Gastrocnemius medialis (tissue), 4 donors: Measurements from ENCODE around the gene ARHGAP42. TPM values are rescaled to one million over a fixed set of nuclear protein-coding genes. Genes with fewer than 3 reads are reported as not detected.
A peak's percentile ranks its signal among the peaks of the same experiment; 100 is the strongest.
"Not testable (repeated sequence)": the region's sequence is repeated elsewhere in the genome, so short reads cannot be mapped to it uniquely, and the experiment has no call there.

ENCODE experiments used
- ATAC-seq, 2 donors: fragments of 150-250 bp; one replicate each; pipeline ENCODE4 v1.9.1; 2016
- DNase-seq, 2 donors: peaks; one replicate each; pipeline ENCODE4 v3.0.0-alpha.2; 2019
- H3K27ac ChIP-seq, 4 donors: fragments of 200-600 bp; sonication (generic); 1 replicate in 1 of 4; 2 replicates in 3 of 4; pipeline ENCODE4 v1.5.1; 2016 to 2018; ENCODE audit warnings: mild to moderate bottlenecking in 2 of 4, moderate library complexity in 1 of 4
- H3K27me3 ChIP-seq, 3 donors: fragments of 200-600 bp; sonication (generic) in 2 of 3; 1 replicate in 1 of 3; 2 replicates in 2 of 3; pipeline versions ENCODE4 v1.5.1 to v1.6.0; 2016 to 2019; ENCODE audit warnings: mild to moderate bottlenecking in 1 of 3, moderate library complexity in 1 of 3
- H3K36me3 ChIP-seq, 2 donors: fragments of 200-600 bp; sonication (generic) in 1 of 2; one replicate each; pipeline ENCODE4 v1.5.1; 2017 to 2018
- H3K4me1 ChIP-seq, 2 donors: fragments of 200-600 bp; sonication (generic) in 1 of 2; one replicate each; pipeline ENCODE4 v1.5.1; 2016 to 2017; ENCODE audit warnings: mild to moderate bottlenecking in 2 of 2
- H3K4me3 ChIP-seq, 4 donors: fragments of 200-600 bp; sonication (generic) in 3 of 4; 1 replicate in 1 of 4; 2 replicates in 3 of 4; pipeline ENCODE4 v1.5.1; 2016 to 2019; ENCODE audit warnings: mild to moderate bottlenecking in 2 of 4
- H3K9me3 ChIP-seq, 3 donors: fragments of 200-600 bp; sonication (generic) in 2 of 3; 1 replicate in 1 of 3; 2 replicates in 2 of 3; pipeline ENCODE4 v1.5.1; 2016 to 2019
- POLR2A ChIP-seq, 2 donors: fragments of 450-650 bp; IDR thresholded peaks; one replicate each; pipeline ENCODE4 v1.6.1; 2017; ENCODE audit warnings: antibody characterized with exemption in 2 of 2, mild to moderate bottlenecking in 2 of 2, moderate library complexity in 2 of 2
- in situ Hi-C, 4 donors: fragments of 200-750 bp; cut with MboI; loops; one replicate each; pipeline versions ENCODE4 v1.15.0 to v1.8.0; 2017; ENCODE audit warnings: low sequenced_read_pairs in 4 of 4
- intact Hi-C: fragments of 100-400 bp; cut with DNase I; formaldehyde crosslinking; loops from one replicate; pipeline ENCODE4 v1.15.1; 2023; ENCODE audit warnings: low total_unique reads
- total RNA-seq, 4 donors: library from RNA; depleted of rRNA; stranded (reverse); fragments of >200 nt; gene quantifications; one replicate each; pipeline versions ENCODE4 v1.1.0 to v1.2.3, GENCODE V29; 2016
- TF ChIP-seq, protein P1 (sequence below), 5 experiments: fragments of 450-650 bp in 3 of 5; fragments of 200-600 bp in 2 of 5; sonication (generic) in 2 of 5; IDR thresholded peaks in 4 of 5; conservative IDR thresholded peaks in 1 of 5; 1 replicate in 4 of 5; 2 replicates in 1 of 5; pipeline ENCODE4 v1.5.1; 2016 to 2019; ENCODE audit warnings: antibody characterized with exemption in 5 of 5, mild to moderate bottlenecking in 3 of 5, moderate library complexity in 3 of 5

The ARHGAP42 gene
- total RNA-seq, 4 donors from 2014 or later: 6.0 to 13.9 (median 10.2) TPM

DNA sequence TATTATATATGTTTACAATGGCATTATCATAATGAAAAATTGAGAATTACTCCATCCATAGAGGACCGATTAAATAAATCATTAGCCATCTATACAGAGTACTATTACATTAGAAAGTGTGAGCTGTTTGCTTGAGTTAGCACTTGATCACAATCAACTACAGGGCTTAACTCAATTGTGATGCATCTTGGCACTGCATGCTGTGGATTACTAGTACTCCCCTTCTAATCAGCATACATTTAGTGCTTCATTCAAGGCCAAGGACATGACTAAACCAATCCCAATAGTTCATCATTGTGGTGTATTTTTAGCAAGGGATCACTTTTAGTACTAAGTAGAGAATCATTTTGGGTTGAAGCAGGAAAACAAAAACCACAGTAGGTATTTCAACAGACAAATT lies 23.5 kb upstream of the ARHGAP42 start:
- no peak for ATAC-seq
- Histone ChIP-seq H3K36me3 (no peaks in the 10 kb centered on the region), H3K4me1 (no peaks in the 10 kb centered on the region), H3K27me3 (no peaks in the 10 kb centered on the region), H3K27ac (no peak overlapping the region), H3K4me3 (no peak overlapping the region), H3K9me3 (no peaks in the 10 kb centered on the region)
- TF ChIP-seq, protein P1, sequence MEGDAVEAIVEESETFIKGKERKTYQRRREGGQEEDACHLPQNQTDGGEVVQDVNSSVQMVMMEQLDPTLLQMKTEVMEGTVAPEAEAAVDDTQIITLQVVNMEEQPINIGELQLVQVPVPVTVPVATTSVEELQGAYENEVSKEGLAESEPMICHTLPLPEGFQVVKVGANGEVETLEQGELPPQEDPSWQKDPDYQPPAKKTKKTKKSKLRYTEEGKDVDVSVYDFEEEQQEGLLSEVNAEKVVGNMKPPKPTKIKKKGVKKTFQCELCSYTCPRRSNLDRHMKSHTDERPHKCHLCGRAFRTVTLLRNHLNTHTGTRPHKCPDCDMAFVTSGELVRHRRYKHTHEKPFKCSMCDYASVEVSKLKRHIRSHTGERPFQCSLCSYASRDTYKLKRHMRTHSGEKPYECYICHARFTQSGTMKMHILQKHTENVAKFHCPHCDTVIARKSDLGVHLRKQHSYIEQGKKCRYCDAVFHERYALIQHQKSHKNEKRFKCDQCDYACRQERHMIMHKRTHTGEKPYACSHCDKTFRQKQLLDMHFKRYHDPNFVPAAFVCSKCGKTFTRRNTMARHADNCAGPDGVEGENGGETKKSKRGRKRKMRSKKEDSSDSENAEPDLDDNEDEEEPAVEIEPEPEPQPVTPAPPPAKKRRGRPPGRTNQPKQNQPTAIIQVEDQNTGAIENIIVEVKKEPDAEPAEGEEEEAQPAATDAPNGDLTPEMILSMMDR (IDR thresholded peaks at IDR 0.05 in 4 of 5, conservative IDR thresholded peaks at IDR 0.05 in 1 of 5): no peak
- TF ChIP-seq POLR2A (IDR thresholded peaks at IDR 0.05): no peak
- in situ Hi-C loops (no loop called here), intact Hi-C loops (no loop called here)
- no peak for DNase-seq

DNA sequence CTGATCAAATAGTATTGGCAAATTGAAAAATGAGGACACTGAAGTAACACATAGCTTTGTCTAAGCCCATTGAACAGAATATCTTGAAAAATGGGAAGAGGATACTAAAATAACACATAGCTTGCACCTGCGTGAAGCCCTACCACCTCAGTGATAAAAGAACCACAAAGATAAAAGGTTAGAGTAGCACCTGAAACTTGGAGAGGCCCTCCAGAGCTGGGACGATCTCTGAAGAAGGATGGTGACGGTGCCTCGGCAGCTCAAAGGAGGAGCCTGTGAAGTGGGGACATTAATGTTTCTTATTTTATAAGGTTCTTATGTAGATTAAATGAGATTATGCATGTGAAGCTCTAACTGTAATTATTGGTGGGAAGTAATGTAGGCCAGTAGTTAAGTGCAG lies 23.1 kb upstream of the ARHGAP42 start:
- ATAC-seq (no peak), DNase-seq (no peak)
- in situ Hi-C loops: no loop called here
- H3K4me3 ChIP-seq: no peak overlapping the region
- H3K36me3 ChIP-seq: no peaks in the 10 kb centered on the region
- H3K4me1 ChIP-seq: no peaks in the 10 kb centered on the region
- H3K27ac ChIP-seq: no peak overlapping the region
- intact Hi-C loops: no loop called here
- no peaks in the 10 kb centered on the region for H3K27me3 ChIP-seq
- TF ChIP-seq POLR2A (IDR thresholded peaks at IDR 0.05): no peak
- TF ChIP-seq, protein P1 (IDR thresholded peaks at IDR 0.05 in 4 of 5, conservative IDR thresholded peaks at IDR 0.05 in 1 of 5): no peak
- H3K9me3 ChIP-seq: no peaks in the 10 kb centered on the region

DNA sequence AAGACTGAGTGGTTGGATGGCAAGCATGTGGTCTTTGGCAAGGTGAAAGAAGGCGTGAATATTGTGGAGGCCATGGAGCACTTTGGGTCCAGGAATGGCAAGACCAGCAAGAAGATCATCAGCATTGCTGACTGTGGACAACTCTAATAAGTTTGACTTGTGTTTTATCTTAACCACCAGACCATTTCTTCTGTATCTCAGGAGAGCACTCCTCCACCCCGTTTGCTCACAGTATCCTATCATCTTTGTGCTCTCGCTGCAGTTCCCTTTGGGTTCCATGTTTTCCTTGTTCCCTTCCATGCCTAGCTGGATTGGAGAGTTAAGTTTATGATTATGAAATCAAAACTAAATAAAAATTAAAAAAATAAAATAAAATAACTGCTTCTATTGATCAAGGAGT lies 20.3 kb upstream of the ARHGAP42 start:
- intact Hi-C loops: not testable (repeated sequence)

DNA sequence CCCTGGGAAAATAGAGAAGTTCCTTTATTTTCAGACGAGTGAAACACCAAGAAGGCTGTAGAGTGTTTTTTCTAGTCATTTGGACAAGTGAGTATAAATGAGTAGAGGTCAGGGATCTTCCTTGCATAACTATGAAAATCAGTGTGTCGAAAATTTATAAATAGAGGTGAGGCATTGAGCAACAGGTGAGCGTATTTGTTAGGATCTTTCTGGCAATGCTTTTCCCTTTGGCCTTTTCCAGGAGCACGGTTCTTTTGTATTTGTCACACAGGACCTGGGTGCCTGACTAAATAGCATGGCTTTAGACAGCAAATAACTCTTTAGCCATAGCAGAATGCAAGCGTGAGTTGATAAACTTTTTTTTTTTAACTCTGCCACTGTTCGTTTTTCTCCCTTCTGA lies 19.6 kb upstream of the ARHGAP42 start:
- H3K4me3 ChIP-seq: no peak overlapping the region
- no peak for DNase-seq
- in situ Hi-C loops: no loop called here
- intact Hi-C loops: no loop called here
- H3K27me3 ChIP-seq: no peaks in the 10 kb centered on the region
- no peaks in the 10 kb centered on the region for H3K4me1 ChIP-seq
- H3K27ac ChIP-seq: no peak overlapping the region
- H3K9me3 ChIP-seq: no peaks in the 10 kb centered on the region
- H3K36me3 ChIP-seq: no peaks in the 10 kb centered on the region
- no peak for TF ChIP-seq POLR2A (IDR thresholded peaks at IDR 0.05)
- TF ChIP-seq, protein P1 (IDR thresholded peaks at IDR 0.05 in 4 of 5, conservative IDR thresholded peaks at IDR 0.05 in 1 of 5): no peak
- peak in 1 of 2 donors; percentile 49 for ATAC-seq

More for the DNA sequence above, 20.3 kb upstream of the ARHGAP42 start:
- H3K4me1 ChIP-seq, H3K27me3 ChIP-seq, ATAC-seq, H3K27ac ChIP-seq, H3K4me3 ChIP-seq, DNase-seq, in situ Hi-C loops, H3K9me3 ChIP-seq, H3K36me3 ChIP-seq: not testable (repeated sequence)

DNA sequence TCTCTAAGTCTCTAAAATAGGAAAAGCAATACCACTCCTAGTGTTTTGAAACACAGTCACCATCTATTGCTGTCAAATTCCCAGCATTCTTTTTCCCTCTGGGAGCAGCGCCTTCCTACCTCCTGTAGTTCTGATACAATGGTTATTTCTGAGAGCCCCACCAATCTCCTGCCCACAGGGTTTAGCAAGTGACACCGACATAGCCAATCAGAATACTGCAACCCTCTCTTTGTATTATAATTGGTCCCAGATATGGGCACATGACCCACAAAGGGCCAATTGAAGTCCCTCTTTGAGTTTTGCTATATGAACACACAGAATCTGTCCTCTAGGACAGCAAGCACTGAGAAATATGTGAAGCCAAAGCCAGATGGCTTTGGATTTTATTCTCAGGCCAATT lies 16.9 kb upstream of the ARHGAP42 start:
- Histone ChIP-seq H3K9me3 (no peaks in the 10 kb centered on the region), H3K4me1 (no peaks in the 10 kb centered on the region), H3K27ac (no peak overlapping the region), H3K4me3 (no peak overlapping the region), H3K27me3 (no peaks in the 10 kb centered on the region), H3K36me3 (no peaks in the 10 kb centered on the region)
- DNase-seq (no peak), ATAC-seq (no peak)
- intact Hi-C loops: no loop called here
- no peak for TF ChIP-seq POLR2A (IDR thresholded peaks at IDR 0.05)
- TF ChIP-seq, protein P1 (IDR thresholded peaks at IDR 0.05 in 4 of 5, conservative IDR thresholded peaks at IDR 0.05 in 1 of 5): no peak
- in situ Hi-C loops: no loop called here
